Liver (tissue), 2 donors: Measurements from ENCODE around the gene ERC2.

Experiments
- YY1 ChIP-seq: IDR thresholded peaks from 2 replicates; pipeline ENCODE4 v1.6.1; 2016; ENCODE audit warnings: antibody characterized with exemption, mild to moderate bottlenecking
- TF ChIP-seq, protein P1 (sequence below): fragments of 150-350 bp; IDR thresholded peaks from 2 replicates; pipeline ENCODE4 v1.5.1; 2017; ENCODE audit warnings: improper control_type of control experiment, low read depth, low read length; ENCODE audit not compliant: missing input control
- donor health status: healthy.

DNA sequence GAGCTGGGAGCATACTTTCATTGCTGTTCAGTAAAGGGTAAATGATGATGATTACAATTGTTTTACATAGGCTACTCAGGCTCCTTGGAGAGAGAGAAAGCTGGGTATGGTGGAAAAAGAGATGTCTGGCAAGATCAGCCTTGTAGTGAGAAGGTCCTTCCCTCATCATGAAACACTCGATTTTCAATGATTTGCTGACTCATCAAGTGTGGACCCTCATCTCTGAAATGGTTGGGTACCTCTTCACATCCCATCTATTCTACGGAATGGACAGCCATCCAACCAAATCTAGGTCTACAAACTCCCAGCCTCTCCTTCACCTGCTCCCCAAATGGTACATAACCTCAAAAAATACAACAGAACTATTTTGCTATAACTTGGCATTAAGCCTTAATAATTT is 610.6 kb downstream of the ERC2 start:
- TF ChIP-seq, protein P1, sequence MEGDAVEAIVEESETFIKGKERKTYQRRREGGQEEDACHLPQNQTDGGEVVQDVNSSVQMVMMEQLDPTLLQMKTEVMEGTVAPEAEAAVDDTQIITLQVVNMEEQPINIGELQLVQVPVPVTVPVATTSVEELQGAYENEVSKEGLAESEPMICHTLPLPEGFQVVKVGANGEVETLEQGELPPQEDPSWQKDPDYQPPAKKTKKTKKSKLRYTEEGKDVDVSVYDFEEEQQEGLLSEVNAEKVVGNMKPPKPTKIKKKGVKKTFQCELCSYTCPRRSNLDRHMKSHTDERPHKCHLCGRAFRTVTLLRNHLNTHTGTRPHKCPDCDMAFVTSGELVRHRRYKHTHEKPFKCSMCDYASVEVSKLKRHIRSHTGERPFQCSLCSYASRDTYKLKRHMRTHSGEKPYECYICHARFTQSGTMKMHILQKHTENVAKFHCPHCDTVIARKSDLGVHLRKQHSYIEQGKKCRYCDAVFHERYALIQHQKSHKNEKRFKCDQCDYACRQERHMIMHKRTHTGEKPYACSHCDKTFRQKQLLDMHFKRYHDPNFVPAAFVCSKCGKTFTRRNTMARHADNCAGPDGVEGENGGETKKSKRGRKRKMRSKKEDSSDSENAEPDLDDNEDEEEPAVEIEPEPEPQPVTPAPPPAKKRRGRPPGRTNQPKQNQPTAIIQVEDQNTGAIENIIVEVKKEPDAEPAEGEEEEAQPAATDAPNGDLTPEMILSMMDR = no peak
- no peak for TF ChIP-seq YY1
